Neural cell (in vitro differentiated cells): ENCODE measurements around the gene L2HGDH. TPM values are rescaled to one million over a fixed set of nuclear protein-coding genes. Genes with fewer than 3 reads are reported as not detected.

Experiments
- H2AFZ ChIP-seq: fragments of 200-600, 300-800 bp; sonication (generic), shearing (Covaris generic); 2 replicates; pipeline ENCODE4 v1.6.0; 2014; ENCODE audit warnings: low read depth, mild to moderate bottlenecking, antibody characterized with exemption, low read length, moderate library complexity
- H3F3A ChIP-seq: fragments of 200-600 bp; shearing (Covaris generic); 2 replicates; pipeline ENCODE4 v1.6.1; 2016; ENCODE audit warnings: mild to moderate bottlenecking, moderate library complexity, mixed read lengths, antibody characterized with exemption, low read length; ENCODE audit not compliant: insufficient read depth, poor library complexity, severe bottlenecking
- H3K27ac ChIP-seq: fragments of 200-600, 300-800 bp; sonication (generic), shearing (Covaris generic); 2 replicates; pipeline ENCODE4 v1.5.1; 2014; ENCODE audit warnings: mild to moderate bottlenecking, low read length, moderate library complexity
- H3K27me3 ChIP-seq: fragments of 300-800, 200-600 bp; sonication (generic), shearing (Covaris generic); 2 replicates; pipeline ENCODE4 v1.6.0; 2014; ENCODE audit warnings: mild to moderate bottlenecking, low read depth, low read length, moderate library complexity; ENCODE audit not compliant: insufficient read depth
- H3K36me3 ChIP-seq: fragments of 300-800, 200-600 bp; sonication (generic), shearing (Covaris generic); 2 replicates; pipeline ENCODE4 v1.5.1; 2014; ENCODE audit warnings: mild to moderate bottlenecking, antibody characterized with exemption, low read length, moderate library complexity; ENCODE audit not compliant: insufficient read depth
- H3K4me2 ChIP-seq: fragments of 300-800, 200-600 bp; sonication (generic), shearing (Covaris generic); 2 replicates; pipeline ENCODE4 v1.6.0; 2014; ENCODE audit warnings: mild to moderate bottlenecking, low read length
- H3K4me3 ChIP-seq: fragments of 300-800, 200-600 bp; sonication (generic), shearing (Covaris generic); 2 replicates; pipeline ENCODE4 v1.5.1; 2014; ENCODE audit warnings: mild to moderate bottlenecking, low read length, moderate library complexity
- H3K79me2 ChIP-seq: fragments of 200-600 bp; shearing (Covaris generic); replicated peaks from 2 replicates; pipeline ENCODE4 v1.6.0; 2014; ENCODE audit warnings: mild to moderate bottlenecking, low read length, moderate library complexity; ENCODE audit not compliant: insufficient read depth
- H3K9ac ChIP-seq: fragments of 300-800, 200-600 bp; sonication (generic), shearing (Covaris generic); 2 replicates; pipeline ENCODE4 v1.6.1; 2016; ENCODE audit warnings: mild to moderate bottlenecking, low read length, mixed read lengths
- H3K9me2 ChIP-seq: fragments of 200-600 bp; shearing (Covaris generic); 2 replicates; pipeline ENCODE4 v1.6.1; 2016; ENCODE audit warnings: mild to moderate bottlenecking, low read length, mixed read lengths; ENCODE audit not compliant: insufficient read depth
- H3K9me3 ChIP-seq: fragments of 200-600, 300-800 bp; sonication (generic), shearing (Covaris generic); 2 replicates; pipeline ENCODE4 v1.6.1; 2016; ENCODE audit warnings: mild to moderate bottlenecking, mixed run types, low read length, moderate library complexity, mixed read lengths
- H4K20me1 ChIP-seq: fragments of 200-600 bp; shearing (Covaris generic); 2 replicates; pipeline ENCODE4 v1.6.1; 2016; ENCODE audit warnings: mild to moderate bottlenecking, mixed run types; ENCODE audit not compliant: insufficient read depth
- EP300 ChIP-seq: fragments of 450-650 bp; conservative IDR thresholded peaks from 2 replicates; pipeline ENCODE4 v1.6.1; 2014; ENCODE audit warnings: antibody characterized with exemption, mild to moderate bottlenecking, moderate library complexity; ENCODE audit not compliant: poor library complexity, severe bottlenecking
- EZH2 ChIP-seq: fragments of 200-600, 300-800 bp; shearing (Covaris generic), sonication (generic); IDR thresholded peaks from 2 replicates; pipeline ENCODE4 v1.6.1; 2014; ENCODE audit warnings: antibody characterized with exemption, low read length, borderline replicate concordance, mild to moderate bottlenecking; ENCODE audit not compliant: insufficient read depth, poor library complexity, severe bottlenecking
- MXI1 ChIP-seq: fragments of 450-650 bp; conservative IDR thresholded peaks from 2 replicates; pipeline ENCODE4 v1.6.1; 2014; ENCODE audit warnings: antibody characterized with exemption, mild to moderate bottlenecking; ENCODE audit not compliant: poor library complexity, severe bottlenecking
- POLR2AphosphoS5 ChIP-seq: IDR thresholded peaks from 2 replicates; pipeline ENCODE4 v1.6.1; 2012
- RAD21 ChIP-seq: fragments of 450-650 bp; conservative IDR thresholded peaks from 2 replicates; pipeline ENCODE4 v1.6.1; 2014; ENCODE audit warnings: antibody characterized with exemption, mild to moderate bottlenecking, moderate library complexity
- SMC3 ChIP-seq: fragments of 450-650 bp; conservative IDR thresholded peaks from 2 replicates; pipeline ENCODE4 v1.6.1; 2014; ENCODE audit warnings: antibody characterized with exemption, mild to moderate bottlenecking, moderate library complexity; ENCODE audit not compliant: poor library complexity
- TAF1 ChIP-seq: IDR thresholded peaks from 2 replicates; pipeline ENCODE4 v1.6.1; 2012; ENCODE audit warnings: low read depth
- polyA plus RNA-seq: library from polyadenylated mRNA; depleted of rRNA; stranded (reverse); fragments of >200 nt; gene quantifications from 2 replicates; pipeline ENCODE4 v1.2.3, GENCODE V29; 2014
- TF ChIP-seq, protein P1 (sequence below): IDR thresholded peaks from 2 replicates; pipeline ENCODE4 v1.6.1; 2012; ENCODE audit warnings: borderline replicate concordance
- TF ChIP-seq, protein P2 (sequence below): fragments of 450-650 bp; IDR thresholded peaks from 2 replicates; pipeline ENCODE4 v1.5.1; 2014; ENCODE audit warnings: antibody characterized with exemption, mild to moderate bottlenecking, moderate library complexity; ENCODE audit not compliant: poor library complexity, severe bottlenecking

The L2HGDH gene
- polyA plus RNA-seq, 1 donor from 2014 or later = 8.9 TPM

DNA sequence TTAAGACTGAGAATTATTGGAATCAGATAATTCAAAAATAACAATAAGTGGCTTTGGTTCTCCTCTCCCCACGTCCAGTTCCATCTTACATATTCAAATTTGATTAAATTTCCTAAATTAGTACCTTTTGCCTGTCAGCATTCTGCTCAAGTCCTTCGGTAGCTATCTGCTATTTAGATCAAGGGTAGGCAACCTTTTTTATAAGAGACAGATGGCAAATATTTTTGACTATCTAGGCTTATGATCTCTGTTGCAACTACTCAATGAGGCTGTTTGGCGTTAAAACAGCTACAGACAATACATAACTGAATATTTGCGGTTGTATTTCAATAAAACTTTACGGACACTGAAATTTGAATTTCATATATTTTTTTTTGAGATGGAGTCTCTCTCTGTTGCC, 21.7 kb downstream of the L2HGDH start (continued):
- TF ChIP-seq, protein P1, sequence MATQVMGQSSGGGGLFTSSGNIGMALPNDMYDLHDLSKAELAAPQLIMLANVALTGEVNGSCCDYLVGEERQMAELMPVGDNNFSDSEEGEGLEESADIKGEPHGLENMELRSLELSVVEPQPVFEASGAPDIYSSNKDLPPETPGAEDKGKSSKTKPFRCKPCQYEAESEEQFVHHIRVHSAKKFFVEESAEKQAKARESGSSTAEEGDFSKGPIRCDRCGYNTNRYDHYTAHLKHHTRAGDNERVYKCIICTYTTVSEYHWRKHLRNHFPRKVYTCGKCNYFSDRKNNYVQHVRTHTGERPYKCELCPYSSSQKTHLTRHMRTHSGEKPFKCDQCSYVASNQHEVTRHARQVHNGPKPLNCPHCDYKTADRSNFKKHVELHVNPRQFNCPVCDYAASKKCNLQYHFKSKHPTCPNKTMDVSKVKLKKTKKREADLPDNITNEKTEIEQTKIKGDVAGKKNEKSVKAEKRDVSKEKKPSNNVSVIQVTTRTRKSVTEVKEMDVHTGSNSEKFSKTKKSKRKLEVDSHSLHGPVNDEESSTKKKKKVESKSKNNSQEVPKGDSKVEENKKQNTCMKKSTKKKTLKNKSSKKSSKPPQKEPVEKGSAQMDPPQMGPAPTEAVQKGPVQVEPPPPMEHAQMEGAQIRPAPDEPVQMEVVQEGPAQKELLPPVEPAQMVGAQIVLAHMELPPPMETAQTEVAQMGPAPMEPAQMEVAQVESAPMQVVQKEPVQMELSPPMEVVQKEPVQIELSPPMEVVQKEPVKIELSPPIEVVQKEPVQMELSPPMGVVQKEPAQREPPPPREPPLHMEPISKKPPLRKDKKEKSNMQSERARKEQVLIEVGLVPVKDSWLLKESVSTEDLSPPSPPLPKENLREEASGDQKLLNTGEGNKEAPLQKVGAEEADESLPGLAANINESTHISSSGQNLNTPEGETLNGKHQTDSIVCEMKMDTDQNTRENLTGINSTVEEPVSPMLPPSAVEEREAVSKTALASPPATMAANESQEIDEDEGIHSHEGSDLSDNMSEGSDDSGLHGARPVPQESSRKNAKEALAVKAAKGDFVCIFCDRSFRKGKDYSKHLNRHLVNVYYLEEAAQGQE = no peak

DNA sequence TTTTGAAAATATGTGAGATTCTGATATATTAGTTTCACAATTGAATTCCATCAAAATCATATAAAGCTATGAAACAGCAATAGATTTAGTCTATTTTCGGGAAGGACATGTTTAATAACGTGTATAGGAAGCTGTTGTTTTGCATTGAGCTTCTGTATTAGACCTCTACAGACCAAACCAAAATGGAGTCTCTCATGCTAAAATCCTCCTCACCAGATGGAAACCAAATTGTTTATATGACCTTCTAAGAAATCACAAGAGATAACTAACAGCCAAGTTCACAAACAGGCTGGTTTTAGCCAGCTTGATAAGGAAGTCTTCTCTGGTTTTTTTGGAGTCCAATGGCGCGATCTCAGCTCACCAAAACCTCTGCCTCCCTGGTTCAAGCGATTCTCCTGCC, 23.9 kb downstream of the L2HGDH start:
- Histone ChIP-seq H3K36me3 (peaks cover 4% of the 10 kb centered on the region), H3K9me2 (no peaks in the 10 kb centered on the region), H3K79me2 (no peaks in the 10 kb centered on the region), H3F3A (no peaks in the 10 kb centered on the region), H2AFZ (no peak overlapping the region), H4K20me1 (no peaks in the 10 kb centered on the region), H3K9ac (no peak overlapping the region), H3K27ac (no peak overlapping the region), H3K4me3 (no peak overlapping the region), H3K4me2 (no peak overlapping the region), H3K9me3 (no peaks in the 10 kb centered on the region), H3K27me3 (no peaks in the 10 kb centered on the region)
- TF ChIP-seq POLR2AphosphoS5 = no peak
- no peak for TF ChIP-seq SMC3
- TF ChIP-seq TAF1 = no peak
- TF ChIP-seq EZH2 = no peak
- TF ChIP-seq, protein P2, sequence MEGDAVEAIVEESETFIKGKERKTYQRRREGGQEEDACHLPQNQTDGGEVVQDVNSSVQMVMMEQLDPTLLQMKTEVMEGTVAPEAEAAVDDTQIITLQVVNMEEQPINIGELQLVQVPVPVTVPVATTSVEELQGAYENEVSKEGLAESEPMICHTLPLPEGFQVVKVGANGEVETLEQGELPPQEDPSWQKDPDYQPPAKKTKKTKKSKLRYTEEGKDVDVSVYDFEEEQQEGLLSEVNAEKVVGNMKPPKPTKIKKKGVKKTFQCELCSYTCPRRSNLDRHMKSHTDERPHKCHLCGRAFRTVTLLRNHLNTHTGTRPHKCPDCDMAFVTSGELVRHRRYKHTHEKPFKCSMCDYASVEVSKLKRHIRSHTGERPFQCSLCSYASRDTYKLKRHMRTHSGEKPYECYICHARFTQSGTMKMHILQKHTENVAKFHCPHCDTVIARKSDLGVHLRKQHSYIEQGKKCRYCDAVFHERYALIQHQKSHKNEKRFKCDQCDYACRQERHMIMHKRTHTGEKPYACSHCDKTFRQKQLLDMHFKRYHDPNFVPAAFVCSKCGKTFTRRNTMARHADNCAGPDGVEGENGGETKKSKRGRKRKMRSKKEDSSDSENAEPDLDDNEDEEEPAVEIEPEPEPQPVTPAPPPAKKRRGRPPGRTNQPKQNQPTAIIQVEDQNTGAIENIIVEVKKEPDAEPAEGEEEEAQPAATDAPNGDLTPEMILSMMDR = no peak
- no peak for TF ChIP-seq EP300
- no peak for TF ChIP-seq RAD21
- no peak for TF ChIP-seq MXI1
- TF ChIP-seq, protein P1 = no peak
